GM21723 (cell line): ENCODE results near the gene CPSF4.
"Not testable (repeated sequence)": the region's sequence is repeated elsewhere in the genome, so short reads cannot be mapped to it uniquely, and the experiment has no call there.

ENCODE experiments used
- ATAC-seq: cut with Tn5 transposase; IDR thresholded peaks from one replicate; pipeline ENCODE4 v1.9.1; 2021; ENCODE audit warnings: mild to moderate bottlenecking, moderate library complexity; ENCODE audit not compliant: unreplicated experiment

The CPSF4 gene

DNA sequence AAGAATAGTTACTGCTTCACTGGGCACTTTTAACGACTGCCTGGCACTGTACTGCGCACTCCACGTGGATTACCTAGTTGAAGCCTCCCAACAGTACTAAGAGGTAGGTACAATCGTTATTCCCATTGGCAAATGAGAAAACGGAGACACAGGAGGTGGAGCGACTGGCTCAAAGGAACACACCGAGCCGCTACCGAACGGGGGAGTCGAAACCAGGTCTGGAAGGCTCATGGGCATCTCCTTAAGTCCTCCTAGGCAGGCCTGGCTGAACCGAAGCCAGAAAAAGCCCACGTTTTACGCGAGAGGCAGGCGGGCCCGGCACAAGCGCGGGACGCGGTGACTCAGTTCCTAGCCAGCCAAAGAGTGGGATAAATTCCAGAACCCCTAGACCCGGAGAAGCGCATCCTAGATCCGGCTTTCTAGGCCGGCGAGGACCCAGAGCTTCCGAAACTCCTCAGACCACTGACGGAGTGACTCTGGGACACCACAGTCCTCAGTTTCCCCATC lies 30.8 kb upstream of the CPSF4 start:
- ATAC-seq, result peak; percentile 8

DNA sequence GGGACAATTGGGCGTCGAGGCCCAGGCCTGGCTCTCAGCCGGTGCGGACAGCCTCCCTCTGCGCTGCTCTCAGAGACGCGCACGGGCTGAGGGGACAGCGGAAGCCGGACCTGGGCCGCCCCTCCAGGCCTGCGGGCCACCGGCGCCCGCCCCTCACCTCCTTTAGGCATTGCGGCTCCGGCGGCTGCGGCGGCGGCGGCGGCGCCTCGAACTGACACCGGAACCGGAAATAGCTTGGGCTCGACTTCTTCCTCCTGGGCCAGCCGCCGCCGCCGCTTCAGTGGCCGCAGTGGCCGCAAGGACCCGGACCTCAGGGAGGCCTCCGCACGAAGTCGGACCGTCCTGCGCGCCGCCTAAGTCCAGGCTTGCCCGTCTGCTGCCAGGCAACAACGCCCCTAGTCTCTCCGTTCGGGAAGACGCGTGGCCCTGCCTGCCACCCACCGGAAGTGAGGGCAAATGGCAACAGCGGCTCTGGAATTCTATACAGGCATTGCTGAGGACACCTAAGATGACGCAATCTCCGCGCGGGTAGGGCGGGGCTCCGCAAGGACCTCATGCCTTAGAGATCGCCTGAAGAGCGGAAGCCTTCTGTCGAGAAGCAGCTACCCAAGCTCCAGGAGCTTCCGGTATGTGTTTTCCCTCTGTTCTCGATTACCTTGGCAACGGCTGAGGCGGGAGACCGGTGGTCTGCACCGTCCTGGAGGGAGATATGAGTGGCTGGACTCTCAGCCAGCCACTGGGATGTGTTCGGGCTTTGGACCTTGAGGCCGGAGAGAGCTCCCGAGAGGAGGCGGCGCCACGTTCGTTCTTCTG lies 30.2 kb upstream of the CPSF4 start, which contains the start of the genes BUD31 and PDAP1:
Gene BUD31, plus strand, starts transcription at position 591 of the 813 bp plus-strand sequence. CDS start 2,124 bp downstream, outside the sequence.
Gene PDAP1, minus strand, starts transcription at position 219 of the 813 bp plus-strand sequence. Its CDS starts 49 bp downstream, at position 170.
- ATAC-seq, result peak; percentile 76

DNA sequence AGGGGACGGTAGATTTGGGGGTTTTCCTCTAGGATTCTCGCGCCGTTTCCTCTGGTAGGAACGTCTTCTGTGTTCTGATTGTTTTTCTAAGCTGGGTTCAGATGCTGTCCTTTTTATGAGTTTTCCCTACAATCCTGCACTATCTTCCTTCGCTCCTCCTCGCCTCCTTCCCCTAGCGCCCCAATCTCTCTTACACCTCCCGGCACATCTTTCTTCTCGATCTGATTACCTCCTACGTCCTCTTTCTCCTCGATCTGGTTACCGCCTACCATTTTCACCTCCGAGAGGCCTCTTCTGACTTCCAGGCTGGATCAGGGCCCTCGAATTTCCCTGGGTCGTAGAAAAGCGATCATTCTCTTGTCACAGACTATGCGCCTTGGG lies 29.6 kb upstream of the CPSF4 start:
- ATAC-seq, result peak; percentile 17

DNA sequence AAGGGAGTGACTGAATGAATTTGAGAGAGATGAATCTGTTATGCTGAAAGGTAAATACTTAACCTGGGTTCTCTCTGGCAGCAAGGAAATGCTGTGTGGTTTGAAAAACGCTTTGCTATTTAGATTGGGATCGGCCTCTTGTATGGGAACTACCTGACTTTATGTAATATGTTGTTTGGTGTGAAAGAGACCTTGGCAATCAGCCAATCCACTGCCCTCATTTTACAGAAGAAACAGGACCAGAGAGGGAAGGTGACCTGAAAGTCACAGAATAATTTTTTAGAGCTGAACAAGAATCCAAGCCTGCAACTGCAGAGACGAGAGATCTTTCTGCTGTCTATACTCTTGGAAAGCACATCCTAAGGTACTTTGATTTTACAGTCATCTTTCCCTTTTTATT lies 28.9 kb upstream of the CPSF4 start:
- ATAC-seq, result no peak

DNA sequence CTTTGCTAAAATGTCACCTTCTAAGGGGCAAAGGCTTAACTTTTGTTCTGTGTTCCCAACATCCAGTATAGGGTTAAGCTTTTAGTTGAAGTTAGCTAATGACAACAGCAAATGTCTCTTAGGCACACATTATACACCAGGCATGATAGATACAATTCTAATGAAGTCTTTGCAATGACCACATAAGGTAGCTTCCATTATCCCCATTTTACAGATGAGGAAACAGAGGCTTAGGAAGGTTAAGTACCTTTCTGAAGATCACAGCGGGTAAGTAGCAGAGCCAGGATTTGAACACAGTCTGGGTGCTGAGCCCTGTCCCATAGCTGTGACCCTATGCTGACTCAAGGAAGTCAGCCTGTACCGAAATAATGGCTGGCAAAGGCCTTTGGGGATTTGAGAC lies 28.1 kb upstream of the CPSF4 start:
- no peak for ATAC-seq

DNA sequence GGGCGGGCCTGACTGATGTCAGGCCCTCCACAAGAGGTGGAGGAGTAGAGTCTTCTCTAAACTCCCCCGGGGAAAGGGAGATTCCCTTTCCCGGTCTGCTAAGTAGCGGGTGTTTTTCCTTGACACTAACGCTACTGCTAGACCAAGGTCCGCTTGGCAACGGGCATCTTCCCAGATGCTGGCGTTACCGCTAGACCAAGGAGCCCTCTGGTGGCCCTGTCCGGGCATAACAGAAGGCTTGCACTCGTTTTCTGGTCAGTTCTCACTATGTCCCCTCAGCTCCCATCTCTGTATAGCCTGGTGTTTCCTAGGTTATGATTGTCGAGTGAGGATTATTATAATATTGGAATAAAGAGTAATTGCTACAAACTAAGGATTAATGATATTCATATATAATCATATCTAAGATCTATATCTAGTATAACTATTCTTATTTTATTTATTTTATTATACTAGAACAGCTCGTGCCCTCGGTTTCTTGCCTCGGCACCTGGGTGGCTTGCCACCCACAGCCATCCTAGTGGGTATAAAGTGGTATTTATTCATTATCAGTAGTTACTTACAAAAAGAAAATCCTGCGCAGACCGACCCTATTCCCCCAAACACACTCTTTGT lies 23.1 kb upstream of the CPSF4 start:
- not testable (repeated sequence) for ATAC-seq

DNA sequence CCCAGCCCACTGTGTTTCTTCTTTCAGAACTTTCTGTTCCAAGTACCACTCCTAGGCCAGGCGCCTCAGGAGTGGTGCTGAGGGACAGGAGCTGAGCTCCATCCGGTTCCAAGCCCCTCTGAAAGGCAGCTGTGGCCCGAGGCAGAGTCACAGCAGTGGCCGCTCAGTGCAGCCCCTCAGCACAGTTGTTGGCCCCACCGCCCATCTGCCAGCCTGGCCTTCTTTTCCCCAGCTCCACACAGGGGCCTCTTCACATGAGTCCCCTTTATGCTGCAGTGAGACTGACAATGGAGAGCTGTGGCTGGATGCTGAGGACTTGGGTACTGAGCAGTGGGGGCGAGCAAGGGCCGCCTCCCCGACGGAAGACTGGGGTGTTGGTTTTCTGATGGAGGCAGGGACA lies 20.5 kb upstream of the CPSF4 start:
- no peak for ATAC-seq

DNA sequence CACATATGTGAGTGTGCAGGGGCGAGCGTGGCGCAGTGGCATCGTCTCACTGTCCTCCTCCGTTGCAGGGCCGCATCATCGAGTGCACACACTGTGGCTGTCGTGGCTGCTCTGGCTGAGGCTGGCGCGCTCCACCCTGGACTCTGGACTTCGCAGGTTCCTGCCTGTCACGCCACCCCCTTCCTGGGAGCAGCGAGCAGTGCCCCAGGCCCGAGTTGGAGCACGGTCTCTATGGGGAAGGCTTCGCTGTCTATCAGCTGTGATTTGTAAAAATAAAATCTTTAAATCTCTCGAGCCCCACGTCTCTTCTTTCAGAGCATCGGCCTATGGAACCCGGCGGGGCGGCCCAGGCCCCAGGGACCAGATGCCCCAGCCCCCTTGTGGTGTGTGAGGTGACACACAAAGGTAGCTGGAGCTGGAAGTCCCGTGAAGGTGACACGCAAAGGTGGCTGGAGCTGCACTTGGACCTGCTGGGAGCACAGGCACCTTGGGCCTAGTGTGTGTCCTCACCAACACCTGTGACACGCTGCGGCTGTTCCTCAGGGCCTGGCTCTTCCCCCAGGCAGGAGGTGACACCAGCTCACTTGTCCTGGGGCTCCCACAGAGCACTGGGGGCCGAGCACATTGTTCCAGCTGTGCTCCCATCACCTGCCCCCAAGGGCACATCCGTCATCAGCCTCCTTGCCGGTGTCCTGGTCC lies 19.3 kb upstream of the CPSF4 start:
- no peak for ATAC-seq

DNA sequence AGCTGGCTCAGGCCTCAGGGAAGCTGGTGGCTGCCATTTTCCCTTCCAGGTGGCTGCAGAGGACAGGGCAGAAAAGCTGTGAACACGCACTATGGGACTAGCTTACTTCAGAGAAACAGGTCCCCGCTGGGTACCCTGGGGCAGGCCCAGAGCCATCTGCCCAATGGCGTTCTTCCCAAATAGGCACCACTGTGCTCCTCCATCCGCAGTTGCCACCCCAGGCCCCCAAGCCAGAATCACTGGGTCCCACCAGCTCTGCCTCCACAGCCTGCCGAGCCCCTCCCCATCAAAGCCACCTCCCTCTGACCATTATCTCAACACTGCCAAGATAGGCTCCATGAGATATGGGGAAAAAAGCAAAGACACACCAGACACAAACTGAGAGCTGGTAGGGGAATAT lies 18.5 kb upstream of the CPSF4 start:
- no peak for ATAC-seq

DNA sequence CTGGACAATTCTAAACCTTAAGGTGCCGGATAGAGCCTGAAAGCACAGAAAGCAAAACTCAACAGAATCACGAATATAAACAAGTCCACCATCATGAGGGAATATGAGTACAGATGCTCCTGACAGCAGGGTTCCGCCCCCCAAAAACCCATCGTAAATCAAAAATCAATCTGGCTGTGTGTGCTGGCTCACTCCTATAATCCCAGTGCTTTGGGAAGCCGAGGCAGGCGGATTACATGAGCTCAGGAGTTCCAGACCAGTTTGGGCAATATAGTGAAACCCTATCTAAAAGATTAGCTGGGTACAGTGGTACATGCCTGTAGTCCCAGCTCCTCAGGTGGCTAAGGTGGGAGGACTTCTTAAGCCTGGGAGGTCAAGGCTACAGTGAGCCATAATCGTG lies 17.8 kb upstream of the CPSF4 start:
- no peak for ATAC-seq

DNA sequence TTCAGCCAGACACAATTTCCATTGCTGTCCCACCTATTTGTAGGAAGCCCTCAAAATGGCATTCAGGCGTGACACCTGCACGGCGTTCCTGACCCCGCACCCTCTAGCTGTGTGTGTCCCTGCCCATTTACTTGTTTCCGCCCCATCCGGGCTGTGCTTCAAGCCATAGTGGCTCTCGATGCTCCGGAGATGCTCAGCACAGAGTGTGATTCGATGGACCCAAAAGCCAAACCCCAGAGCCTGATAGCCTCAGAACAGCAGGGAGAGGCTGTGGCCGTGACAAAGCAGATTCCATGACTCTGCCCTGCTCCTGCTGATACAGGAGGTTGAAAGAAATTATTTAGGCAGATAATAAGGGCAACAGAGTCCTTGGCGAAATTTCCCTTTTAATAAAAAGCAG lies 16.6 kb upstream of the CPSF4 start:
- no peak for ATAC-seq

DNA sequence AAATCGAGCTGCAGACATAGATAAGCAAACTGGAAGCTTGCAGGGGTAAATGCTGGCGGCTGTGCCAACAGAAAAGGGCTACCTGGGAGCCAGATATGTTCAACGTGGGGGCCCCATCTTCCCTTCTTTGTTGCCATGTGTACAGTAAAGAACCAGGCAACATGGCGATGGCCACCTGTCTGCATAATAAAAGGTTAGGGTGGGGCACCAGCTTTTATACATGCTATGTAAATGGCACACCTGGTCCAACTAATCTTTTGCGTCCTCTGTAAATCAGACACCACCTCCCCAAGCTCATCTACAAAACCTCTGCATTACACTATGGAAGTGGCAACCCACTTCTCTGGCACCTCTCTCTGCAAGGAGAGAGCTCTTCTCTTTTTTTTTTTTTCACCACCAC lies 16.1 kb upstream of the CPSF4 start:
- no peak for ATAC-seq

DNA sequence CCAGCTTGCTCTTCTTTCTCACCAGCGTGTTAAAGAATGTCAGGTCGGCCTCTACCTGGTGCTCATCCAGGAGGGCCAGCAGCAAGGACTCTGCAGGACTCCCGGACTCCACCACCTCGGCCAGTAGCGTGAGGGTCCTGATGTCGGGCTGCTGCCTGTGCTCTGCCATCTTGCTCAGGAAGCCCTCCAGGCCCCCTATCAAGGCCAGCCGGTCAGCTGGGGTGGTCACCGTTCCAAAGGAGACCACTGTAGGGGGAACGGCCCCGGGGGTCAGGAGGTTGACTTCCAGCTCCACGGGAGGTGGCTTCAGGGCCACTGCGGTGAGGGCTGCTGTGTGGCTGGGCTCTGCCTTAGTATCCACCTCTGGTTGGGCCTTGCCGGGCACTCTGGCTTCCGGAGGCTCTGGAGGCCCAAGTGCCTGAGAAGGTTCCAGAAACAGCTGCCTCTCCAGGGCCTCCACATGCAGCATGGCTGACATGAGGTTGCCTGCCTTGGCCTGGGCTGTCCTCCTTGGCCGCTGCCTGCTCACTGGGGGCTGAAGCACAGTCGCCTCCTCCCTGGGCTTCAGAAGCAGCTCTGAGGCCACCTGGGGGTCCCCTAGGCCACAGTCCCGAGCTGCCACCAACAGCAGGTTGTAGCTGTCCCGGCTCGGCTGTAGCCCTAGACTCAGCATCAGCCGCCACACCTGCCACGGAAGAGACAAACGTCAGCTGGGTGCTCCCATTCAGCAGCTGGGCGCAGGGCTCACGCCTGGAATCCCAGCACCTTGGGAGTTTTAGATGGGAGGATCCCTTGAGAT lies 13.6 kb upstream of the CPSF4 start:
- ATAC-seq, result no peak

DNA sequence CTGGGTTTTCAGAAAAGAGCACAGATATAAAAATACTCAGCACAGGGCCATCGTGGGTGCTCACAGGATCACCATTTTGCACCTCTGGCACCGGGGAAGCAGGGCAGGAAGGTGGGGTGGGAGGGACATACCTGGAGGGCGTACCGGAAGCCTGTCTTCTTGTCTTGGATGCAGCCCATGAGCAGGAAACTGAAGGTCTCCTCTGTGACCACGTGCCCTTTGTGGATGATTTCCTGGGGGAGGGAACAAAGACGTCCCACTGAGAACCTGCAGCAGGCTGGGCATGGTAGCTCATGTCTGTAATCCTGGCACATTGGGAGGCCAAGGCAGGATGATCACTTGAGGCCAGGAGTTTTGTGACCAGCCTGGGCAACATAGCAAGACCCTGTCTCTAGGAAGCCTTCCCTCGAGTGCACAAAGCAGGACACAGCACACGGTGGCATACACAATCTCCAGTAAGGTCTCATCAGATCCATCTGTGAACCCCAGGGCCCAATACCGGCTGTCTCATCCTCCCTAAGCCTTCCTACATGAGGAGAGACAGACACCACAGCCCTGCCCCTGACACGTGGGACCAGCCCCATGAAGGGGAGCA lies 9.7 kb upstream of the CPSF4 start:
- no peak for ATAC-seq

DNA sequence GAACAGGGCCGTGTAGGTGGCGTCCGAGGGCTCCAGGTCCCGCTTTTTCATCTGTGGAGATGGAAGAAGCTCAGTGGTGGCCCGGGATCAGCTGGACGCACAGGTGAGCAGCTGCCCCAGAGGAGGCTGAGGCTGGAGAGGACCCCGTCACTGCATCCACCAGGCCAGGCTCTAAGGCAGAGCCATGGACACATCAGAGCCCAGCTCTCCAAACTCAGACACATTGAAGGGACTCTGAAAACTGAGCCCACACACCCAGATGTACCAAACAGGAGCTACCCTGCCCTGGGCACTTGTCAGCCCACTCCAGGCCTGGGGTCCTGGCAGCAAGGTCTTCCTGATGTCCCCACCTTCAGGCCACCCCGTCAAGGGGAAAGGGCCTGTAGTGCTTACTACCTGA lies 9.0 kb upstream of the CPSF4 start:
- no peak for ATAC-seq

DNA sequence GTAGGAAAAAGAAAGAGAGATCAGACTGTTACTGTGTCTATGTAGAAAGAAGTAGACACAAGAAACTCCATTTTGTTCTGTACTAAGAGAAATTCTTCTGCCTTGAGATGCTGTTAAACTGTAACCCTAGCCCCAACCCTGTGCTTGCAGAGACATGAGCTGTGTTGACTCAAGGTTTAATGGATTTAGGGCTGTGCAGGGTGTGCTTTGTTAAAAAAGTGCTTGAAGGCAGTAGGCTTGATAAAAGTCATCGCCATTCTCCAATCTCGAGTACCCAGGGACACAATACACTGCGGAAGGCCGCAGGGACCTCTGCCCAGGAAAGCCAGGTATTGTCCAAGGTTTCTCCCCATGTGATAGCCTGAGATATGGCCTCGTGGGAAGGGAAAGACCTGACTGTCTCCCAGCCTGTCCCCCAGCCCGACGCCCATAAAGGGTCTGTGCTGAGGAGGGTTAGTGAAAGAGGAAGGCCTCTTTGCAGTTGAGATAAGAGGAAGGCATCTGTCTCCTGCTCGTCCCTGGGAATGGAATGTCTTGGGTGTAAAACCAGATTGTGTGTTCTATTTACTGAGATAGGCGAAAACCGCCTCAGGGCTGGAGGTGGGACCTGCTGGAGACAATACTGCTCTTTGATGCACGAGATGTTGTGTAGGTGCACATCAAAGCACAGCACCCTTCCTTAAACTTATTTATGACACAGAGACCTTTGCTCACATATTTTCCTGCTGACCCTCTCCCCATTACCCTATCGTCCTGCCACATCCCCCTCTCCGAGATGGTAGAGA lies 6.8 kb upstream of the CPSF4 start:
- not testable (repeated sequence) for ATAC-seq

DNA sequence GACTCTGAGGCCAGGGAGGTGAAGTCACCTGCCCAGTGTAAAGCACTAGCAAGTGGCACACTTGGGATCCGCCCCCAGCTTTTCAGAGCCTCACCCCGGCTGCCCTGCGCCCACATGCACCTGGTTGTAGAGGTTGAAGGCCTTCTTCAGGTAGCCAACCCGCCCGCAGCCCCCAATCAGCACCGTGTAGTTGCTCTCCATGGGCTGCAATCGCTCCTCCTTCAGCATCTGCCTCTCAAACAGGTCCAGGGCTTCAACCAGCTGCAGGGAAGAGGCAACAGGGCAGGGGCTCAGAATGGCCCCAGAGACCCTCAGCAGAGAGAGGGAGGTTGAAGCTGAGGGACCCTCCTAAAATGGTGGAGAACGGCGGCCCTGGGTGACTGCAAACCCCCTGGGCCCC lies 5.6 kb upstream of the CPSF4 start:
- ATAC-seq, result no peak

DNA sequence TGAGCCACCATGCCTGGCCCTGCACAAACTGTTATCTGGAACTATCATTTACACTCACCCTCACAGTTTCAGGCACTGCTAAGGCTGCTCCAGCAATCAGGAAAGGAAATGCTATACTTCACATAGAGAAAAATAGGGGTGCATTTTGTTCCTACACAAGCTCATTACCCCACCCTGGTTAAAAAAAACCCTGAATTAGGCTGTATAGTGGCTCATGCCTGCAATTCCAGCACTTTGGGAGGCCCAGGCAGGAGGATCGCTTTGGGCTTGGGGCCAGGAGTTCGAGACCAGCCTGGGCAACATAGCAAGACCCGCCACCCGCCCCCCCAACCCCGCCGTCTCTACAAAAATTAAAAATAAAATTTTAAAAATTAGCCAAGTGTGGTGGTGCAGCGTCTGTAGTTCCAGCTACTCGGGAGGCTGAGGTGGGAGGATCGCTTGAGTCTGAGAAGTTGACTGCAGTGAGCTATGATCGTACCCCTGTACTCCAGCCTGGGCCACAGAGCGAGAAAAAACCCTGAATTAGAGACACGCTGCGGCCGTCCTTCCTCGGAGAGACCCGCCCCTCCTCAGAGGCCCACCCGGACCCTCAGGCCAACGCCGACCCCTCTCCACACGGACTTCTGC lies 684 bp upstream of the CPSF4 start:
- peak; percentile 10 for ATAC-seq

DNA sequence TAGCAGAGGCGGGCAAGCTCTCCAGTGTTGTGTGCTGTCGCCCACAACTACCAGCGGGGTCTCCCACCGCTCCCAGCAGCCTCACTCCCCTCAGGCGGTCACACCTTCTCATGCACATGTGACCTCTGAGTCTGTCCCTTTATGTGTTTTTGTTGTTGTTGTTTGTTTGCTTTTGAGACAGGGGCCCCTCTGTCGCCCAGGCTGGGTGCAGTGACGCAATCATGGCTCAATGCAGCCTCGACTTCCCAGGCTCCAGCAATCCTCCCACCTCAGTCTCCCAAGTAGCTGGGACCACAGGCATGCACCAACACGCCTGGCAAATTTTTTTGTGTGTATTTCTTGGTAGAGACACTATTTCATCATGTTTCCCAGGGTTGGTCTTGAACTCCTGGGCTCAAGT lies 1.5 kb downstream of the CPSF4 start:
- no peak for ATAC-seq
